ENCODE measurements around the gene S100A2.

DNA sequence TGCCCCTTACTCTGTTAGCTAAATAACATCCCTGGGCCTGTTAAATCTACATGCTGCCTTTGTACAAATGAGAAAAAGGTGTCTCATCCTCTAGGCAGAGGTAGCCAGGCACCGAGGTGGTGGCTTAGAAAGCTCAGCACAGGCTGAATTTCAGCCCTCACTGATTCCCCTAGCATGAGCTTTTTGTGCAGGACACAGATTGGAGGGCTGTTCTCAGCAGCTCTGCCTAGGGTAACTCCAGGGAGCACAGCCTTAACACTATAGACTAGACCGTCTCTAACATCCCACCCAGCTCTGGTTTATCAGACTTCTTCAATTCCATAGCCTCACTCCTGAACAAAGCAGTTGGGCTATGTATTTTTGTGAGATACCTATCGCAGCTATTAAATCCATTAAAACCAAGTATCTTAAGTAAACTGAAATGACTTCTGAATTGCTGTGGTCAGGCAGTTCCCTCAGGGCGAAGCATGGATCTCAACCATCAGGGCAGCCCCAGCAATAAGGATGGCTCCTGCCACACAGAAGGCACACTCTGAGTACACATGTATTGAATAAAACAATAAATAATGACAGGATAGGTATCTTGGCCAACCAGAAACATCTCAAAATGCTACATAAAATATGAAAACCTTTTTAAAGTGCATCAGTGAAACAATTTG lies 44.7 kb downstream of the S100A2 start:
- TF ChIP-seq POLR2AphosphoS5 (IDR thresholded peaks at IDR 0.05; ENCODE audit: insufficient read depth, low read depth, low read length), result no peak
- no peak for TF ChIP-seq POLR2A (IDR thresholded peaks at IDR 0.05; ENCODE audit: low read depth, low read length)
- no peak for TF ChIP-seq EZH2 (IDR thresholded peaks at IDR 0.05; ENCODE audit: borderline replicate concordance, low read depth, low read length, severe bottlenecking)
- TF ChIP-seq, protein P1, sequence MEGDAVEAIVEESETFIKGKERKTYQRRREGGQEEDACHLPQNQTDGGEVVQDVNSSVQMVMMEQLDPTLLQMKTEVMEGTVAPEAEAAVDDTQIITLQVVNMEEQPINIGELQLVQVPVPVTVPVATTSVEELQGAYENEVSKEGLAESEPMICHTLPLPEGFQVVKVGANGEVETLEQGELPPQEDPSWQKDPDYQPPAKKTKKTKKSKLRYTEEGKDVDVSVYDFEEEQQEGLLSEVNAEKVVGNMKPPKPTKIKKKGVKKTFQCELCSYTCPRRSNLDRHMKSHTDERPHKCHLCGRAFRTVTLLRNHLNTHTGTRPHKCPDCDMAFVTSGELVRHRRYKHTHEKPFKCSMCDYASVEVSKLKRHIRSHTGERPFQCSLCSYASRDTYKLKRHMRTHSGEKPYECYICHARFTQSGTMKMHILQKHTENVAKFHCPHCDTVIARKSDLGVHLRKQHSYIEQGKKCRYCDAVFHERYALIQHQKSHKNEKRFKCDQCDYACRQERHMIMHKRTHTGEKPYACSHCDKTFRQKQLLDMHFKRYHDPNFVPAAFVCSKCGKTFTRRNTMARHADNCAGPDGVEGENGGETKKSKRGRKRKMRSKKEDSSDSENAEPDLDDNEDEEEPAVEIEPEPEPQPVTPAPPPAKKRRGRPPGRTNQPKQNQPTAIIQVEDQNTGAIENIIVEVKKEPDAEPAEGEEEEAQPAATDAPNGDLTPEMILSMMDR (IDR thresholded peaks at IDR 0.05; ENCODE audit: extremely low read depth in 1 of 2, insufficient read depth in 1 of 2, low read depth in 1 of 2, low read length in 2 of 2), result no peak
- no peak for TF ChIP-seq GATA2 (IDR thresholded peaks at IDR 0.05; ENCODE audit: insufficient read depth, insufficient read length, low read depth, low read length)
- no peak for TF ChIP-seq FOS (IDR thresholded peaks at IDR 0.05; ENCODE audit: borderline replicate concordance, insufficient read depth, low read length)
- no peak for TF ChIP-seq JUN (IDR thresholded peaks at IDR 0.05; ENCODE audit: borderline replicate concordance, insufficient read depth, insufficient read length, low read depth)
